Measurements from ENCODE around the gene NCL.

DNA sequence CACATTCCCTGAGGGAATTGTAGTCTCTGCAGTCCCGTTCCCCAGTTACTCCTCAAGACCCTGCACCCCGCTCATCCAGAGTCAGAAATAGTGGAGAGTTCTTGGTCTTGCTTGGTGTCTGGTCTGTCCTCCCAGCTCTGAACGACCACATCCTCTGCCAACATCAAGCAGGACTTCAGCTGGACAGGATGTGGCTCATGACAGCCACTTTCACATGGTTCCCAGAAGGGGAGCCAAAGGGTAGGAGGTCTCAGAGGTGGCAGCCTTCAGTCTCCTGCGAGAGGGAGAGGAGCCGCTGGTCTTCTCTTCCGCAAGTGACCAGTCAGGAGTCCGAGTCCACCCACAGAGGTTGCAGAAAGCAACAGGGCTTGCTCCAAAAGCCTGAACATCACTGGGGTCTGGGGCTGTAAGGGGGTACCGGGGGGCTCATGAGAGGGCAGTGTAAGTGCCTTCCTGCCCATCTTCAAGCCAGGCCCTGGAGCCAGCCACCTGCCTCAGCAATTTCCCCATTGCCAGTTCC, 38.9 kb downstream of the NCL start:
- TF ChIP-seq, protein P1, sequence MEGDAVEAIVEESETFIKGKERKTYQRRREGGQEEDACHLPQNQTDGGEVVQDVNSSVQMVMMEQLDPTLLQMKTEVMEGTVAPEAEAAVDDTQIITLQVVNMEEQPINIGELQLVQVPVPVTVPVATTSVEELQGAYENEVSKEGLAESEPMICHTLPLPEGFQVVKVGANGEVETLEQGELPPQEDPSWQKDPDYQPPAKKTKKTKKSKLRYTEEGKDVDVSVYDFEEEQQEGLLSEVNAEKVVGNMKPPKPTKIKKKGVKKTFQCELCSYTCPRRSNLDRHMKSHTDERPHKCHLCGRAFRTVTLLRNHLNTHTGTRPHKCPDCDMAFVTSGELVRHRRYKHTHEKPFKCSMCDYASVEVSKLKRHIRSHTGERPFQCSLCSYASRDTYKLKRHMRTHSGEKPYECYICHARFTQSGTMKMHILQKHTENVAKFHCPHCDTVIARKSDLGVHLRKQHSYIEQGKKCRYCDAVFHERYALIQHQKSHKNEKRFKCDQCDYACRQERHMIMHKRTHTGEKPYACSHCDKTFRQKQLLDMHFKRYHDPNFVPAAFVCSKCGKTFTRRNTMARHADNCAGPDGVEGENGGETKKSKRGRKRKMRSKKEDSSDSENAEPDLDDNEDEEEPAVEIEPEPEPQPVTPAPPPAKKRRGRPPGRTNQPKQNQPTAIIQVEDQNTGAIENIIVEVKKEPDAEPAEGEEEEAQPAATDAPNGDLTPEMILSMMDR (IDR thresholded peaks at IDR 0.05) = no peak
- TF ChIP-seq EZH2 (IDR thresholded peaks at IDR 0.05) = no peak
- TF ChIP-seq EZH2phosphoT487 (IDR thresholded peaks at IDR 0.05) = no peak

All from neural progenitor cell (in vitro differentiated cells).